HEK293 (cell line): ENCODE data around the gene SCGB1A1.

Experiments used
- PATZ1 ChIP-seq: fragments of 450-650 bp; formaldehyde crosslinking; IDR thresholded peaks from 2 replicates; pipeline ENCODE4 v1.5.1; 2016; ENCODE audit warnings: missing biosample characterization, missing genetic modification characterization
- YY1 ChIP-seq: fragments of 450-650 bp; formaldehyde crosslinking; IDR thresholded peaks from 2 replicates; pipeline ENCODE4 v1.5.1; 2018; ENCODE audit warnings: missing biosample characterization, missing genetic modification characterization
- ZNF211 ChIP-seq: fragments of 450-650 bp; formaldehyde crosslinking; IDR thresholded peaks from 2 replicates; pipeline ENCODE4 v1.5.1; 2016; ENCODE audit warnings: low read depth, missing biosample characterization, missing genetic modification characterization
- TF ChIP-seq, protein P1 (sequence below): fragments of 450-650 bp; formaldehyde crosslinking; IDR thresholded peaks from 2 replicates; pipeline ENCODE4 v1.5.1; 2016; ENCODE audit warnings: missing biosample characterization, missing genetic modification characterization

DNA sequence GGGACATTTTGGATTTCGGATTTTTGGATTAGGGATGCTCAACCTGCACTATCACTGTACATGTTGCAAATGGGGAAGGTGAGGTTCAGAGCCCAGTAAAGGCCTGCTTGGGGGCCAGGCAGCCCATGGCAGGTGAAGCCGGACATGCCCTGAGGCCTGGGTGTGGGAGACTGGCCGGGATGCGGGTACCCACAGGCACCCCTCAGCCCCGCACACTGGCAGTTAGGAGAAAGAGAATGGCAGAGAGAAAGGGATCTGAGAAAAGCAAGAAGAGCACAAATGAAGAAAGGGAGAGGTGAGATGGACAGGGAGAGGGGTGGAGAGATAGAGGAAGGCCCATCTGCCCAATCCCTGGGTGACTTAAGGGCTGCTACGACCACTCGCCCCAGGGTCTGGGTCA lies 52.8 kb downstream of the SCGB1A1 start:
- TF ChIP-seq, protein P1, sequence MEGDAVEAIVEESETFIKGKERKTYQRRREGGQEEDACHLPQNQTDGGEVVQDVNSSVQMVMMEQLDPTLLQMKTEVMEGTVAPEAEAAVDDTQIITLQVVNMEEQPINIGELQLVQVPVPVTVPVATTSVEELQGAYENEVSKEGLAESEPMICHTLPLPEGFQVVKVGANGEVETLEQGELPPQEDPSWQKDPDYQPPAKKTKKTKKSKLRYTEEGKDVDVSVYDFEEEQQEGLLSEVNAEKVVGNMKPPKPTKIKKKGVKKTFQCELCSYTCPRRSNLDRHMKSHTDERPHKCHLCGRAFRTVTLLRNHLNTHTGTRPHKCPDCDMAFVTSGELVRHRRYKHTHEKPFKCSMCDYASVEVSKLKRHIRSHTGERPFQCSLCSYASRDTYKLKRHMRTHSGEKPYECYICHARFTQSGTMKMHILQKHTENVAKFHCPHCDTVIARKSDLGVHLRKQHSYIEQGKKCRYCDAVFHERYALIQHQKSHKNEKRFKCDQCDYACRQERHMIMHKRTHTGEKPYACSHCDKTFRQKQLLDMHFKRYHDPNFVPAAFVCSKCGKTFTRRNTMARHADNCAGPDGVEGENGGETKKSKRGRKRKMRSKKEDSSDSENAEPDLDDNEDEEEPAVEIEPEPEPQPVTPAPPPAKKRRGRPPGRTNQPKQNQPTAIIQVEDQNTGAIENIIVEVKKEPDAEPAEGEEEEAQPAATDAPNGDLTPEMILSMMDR (tag by site-specific recombination), result no peak
- no peak for TF ChIP-seq ZNF211 (tag by site-specific recombination)
- no peak for TF ChIP-seq PATZ1
- no peak for TF ChIP-seq YY1 (tag by site-specific recombination)
